ENCODE results near the gene SCG5.

DNA sequence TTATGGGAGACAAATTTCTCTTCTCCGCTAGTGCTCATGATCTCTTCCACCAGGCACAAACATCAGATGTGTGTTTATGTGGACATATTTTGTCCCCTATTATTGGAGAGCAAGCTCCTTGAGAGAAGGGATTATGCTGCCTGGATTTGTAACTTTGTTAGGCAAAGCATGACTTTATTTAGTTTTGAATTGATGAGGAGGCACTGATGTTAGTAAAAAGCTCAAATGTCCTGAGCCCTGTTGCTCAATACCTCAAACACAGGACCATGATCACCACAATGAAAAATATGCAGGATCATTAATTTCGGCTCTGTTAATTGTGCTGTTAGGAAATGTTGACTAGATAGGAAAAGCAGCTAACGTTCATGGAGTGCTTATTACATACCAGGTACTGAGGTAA lies 29.1 kb downstream of the SCG5 start:
- TF ChIP-seq POLR2AphosphoS5 (IDR thresholded peaks at IDR 0.05) (no peak), POLR2A (IDR thresholded peaks at IDR 0.05) (no peak), EP300 (IDR thresholded peaks at IDR 0.05) (no peak)
- TF ChIP-seq, protein P1, sequence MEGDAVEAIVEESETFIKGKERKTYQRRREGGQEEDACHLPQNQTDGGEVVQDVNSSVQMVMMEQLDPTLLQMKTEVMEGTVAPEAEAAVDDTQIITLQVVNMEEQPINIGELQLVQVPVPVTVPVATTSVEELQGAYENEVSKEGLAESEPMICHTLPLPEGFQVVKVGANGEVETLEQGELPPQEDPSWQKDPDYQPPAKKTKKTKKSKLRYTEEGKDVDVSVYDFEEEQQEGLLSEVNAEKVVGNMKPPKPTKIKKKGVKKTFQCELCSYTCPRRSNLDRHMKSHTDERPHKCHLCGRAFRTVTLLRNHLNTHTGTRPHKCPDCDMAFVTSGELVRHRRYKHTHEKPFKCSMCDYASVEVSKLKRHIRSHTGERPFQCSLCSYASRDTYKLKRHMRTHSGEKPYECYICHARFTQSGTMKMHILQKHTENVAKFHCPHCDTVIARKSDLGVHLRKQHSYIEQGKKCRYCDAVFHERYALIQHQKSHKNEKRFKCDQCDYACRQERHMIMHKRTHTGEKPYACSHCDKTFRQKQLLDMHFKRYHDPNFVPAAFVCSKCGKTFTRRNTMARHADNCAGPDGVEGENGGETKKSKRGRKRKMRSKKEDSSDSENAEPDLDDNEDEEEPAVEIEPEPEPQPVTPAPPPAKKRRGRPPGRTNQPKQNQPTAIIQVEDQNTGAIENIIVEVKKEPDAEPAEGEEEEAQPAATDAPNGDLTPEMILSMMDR (IDR thresholded peaks at IDR 0.05) = no peak

Measured in gastroesophageal sphincter (tissue), 3 donors.